ENCODE results near the gene C14orf119.
"Not testable (repeated sequence)": the region's sequence is repeated elsewhere in the genome, so short reads cannot be mapped to it uniquely, and the experiment has no call there.

Gene C14orf119

DNA sequence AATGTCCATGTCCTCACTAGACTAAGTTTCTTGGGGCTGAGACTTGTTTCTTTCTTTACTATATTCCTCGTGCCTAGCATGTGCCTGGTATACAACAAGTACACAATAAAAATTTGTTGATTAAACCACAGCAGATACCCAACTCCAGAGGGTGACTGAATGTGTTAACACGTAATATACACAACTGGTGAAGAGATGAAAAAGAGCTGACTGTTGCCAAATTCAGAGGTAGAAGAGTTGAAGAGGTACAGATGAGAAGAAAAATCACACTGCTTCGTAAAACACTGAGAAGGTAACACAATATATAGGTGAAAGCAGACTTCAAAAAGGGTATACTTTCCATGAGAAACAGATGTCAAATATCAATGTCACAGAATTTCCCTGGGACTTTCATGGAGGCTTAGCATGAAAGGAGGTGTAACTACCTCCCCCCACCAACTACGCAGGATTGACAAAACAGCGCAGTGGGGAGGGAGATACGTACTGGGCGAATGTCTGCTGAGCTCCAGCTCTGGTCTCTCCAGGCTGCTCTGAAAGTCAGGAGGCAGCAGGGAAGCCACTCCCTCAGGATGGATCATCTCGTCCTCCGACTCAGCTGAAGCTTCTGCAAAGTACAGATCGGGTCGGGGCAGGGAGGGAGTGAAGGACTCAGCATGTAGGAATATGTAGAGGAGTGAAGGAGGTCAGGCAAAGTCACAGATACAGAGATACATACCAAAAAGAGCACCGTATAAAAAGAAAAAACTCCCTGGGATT lies 5.6 kb upstream of the C14orf119 start:
- no peak for DNase-seq (ENCODE audit: low spot score)

DNA sequence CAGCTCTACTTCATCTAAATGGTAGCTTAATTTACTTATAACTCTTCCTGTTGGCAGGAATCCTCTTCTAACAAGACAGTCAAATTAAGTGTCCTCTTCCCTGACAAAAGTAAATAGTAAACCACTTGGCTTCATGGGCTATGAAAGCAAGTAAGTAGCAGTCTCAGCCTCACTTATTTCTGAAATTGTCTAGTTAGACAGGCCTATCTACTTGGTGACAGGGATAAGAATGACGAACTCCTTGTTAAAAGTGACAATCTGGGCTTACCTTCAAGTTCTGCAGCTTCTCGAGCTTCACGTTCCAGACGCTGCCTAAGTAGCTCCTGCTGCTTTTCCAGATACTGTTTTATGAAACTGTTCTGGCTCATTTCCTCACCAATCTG lies 5.1 kb upstream of the C14orf119 start:
- no peak for DNase-seq (ENCODE audit: low spot score)

DNA sequence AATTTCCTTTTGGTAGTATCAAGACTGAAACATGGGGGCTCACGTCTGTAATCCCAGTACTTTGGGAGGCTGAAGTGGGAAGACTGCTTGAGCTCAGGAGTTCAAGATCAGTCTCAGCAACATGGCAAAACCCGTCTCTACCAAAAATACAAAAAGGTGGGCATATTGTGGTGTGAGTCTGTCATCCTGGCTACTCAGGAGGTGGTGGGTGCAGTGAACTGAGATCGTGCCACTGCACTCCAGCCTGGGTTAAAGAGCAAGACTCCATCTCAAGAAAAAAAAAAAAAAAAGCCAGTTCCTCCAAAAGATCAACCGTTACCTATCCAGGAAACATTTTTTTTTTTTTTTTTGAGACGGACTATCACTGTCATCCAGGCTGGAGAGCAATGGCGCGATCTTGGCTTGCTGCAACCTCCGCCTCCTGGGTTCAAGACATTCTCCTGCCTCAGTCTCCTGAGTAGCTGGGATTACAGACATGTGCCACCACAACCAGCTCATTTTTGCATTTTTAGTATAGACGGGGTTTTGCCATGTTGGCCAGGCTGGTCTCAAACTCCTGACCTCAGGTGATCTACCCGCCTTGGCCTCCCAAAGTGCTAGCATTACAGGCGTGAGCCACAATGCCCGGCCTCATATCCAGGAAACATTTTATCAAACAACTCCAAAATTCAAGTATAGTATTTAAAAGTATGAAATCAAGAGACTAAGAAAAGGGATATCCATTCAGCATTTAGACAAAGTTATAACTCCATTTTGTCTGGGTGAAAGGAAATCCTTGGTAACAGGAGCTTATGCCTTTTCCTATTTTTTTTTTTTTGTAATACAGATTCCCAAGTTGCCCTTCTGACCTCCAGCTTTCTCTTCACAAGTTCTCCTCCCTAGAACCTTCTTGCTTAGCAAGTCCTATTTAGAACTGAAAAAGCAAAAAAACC lies 3.7 kb upstream of the C14orf119 start:
- no peak for DNase-seq (ENCODE audit: low spot score)

DNA sequence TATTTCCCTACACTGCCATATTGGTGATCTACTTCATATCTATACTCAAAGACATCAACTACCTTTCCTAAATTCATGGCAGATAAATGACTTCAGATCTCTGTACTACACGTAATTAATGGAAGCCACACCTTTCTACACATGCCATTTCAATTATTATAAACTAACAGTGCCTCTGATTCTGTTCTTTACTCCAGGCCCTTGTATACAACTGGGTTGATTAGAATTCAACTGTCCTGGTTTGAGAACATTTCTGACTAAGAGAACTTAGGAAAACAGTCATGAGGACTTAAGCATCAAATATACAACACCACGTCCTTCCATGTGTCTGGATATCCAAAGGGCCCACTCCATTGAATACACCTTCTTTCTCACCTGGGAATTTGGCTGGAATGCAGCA lies 2.2 kb upstream of the C14orf119 start:
- no peak for DNase-seq (ENCODE audit: low spot score)

DNA sequence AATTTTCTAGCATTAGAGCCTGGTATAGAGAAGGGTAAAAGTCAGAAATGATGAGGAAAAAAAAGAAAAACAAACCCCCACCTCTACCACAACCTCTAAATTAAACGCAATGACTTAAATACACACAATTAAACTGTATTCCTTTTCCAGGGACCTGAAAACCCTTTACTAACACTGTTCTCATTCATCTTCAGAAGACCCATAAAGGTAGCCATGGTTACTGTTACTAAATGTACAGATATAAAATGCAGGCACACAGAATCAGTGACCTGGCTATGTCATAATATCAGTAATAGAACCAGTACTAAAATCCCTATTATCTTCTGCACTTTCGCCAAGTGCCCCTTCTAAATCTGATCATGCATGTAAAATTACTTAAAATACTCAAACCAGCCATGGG lies 1.8 kb upstream of the C14orf119 start:
- DNase-seq (ENCODE audit: low spot score): no peak

DNA sequence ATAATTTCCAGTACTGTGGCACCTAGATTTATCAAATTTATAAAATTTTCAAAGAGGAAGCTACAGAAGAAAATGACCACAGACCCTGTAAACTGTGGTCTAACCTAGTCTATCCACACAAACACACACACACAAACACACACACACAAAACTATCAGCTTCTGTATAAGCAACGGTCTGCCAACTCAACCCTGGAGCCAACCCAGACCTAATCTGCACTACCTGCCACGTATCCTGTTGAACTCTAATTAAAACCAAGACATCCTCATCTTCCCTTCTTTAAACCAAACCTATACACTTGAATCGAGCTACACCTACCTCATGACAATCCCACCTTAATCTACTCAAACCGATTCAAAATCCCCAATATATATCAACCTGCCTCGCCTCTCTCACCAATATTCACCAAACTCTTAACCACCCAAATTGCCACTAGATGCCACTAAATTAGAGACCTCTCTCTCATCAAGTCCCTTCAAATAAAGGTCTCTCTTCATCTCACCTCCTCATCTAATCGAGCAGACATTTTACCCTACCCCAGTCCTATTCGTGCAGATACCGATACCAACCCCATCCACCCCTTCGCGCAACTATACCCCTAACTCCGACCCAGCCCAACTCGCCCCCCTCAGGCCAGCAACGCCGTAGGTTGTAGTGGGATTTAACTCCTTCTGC lies 1.2 kb upstream of the C14orf119 start:
- no peak for DNase-seq (ENCODE audit: low spot score)

DNA sequence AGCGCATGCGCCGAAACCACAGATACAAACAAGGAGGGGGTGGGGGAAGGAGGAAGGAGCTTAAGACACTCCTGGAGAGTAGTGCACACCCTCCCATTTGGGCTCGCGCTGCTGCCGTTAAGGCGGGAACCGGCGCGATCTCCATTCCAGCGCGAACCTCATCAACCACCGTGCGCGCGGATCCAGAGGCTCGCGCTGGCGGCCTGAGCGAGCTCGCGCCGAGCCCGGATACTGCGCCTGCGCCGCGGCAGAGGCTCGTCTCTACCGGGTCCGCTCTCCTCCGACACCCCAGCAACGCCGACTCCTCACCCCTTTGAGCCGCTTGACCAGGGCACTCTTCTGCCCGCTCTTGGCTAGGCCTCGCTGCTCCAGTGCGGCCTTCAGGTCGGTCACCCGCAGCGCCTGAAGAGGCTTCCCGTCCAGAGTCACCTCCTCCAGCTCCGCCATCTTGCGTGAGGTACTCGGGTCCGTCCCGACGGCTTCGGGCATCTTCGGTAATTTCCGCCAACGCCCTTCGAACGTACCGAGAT lies 574 bp upstream of the C14orf119 start, which contains the start of gene ACIN1:
Gene ACIN1 (minus strand): TSS at position 471 of the 530 bp plus-strand sequence. CDS start 24 bp downstream, at position 447.
- peak; percentile 85 for DNase-seq (ENCODE audit: low spot score)

DNA sequence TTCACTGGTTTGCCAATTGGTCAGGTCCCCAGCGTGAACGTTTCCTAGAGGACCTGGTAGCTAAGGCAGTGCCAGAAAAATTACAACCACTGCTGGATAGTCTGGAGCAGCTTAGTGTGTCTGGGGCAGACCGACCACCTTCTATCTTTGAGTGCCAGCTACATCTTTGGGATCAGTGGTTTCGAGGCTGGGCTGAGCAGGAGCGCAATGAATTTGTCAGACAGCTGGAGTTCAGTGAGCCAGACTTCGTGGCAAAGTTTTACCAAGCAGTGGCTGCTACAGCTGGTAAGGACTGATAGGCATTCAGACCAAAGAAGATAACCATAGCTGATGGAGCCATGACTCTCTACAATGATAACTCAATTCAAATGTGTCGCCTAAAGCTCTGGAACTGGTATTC lies 2.5 kb downstream of the C14orf119 start:
- DNase-seq (ENCODE audit: low spot score): no peak

DNA sequence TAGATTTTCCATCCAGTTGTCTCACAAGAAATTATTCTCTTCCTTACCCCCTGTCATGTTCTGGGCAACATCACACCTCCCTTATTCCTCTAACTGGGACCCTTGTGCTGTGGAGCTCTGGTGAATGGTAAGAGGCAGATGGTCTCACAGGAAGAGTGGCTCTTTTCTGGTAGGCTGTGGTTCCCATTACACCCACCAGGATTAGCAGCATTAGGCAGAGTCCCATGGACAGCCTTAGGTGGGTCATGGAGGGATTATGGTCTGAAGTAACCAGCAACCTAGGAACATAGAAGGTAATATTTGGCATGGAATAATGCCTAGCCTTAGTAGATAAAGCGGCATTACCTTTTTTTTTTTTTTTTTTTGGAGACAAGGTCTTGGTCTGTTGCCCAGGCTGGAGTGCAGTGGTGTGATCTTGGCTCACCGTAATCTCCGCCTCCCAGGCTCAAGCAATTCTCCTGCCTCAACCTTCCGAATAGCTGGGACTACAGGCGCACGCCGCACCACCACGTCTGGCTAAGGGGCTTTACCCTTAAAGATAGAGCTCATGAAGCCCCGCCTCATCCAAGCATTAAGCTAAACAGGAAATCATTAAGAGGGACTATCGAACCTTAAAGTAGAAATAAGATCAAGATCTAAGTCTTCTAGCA lies 4.0 kb downstream of the C14orf119 start:
- no peak for DNase-seq (ENCODE audit: low spot score)

DNA sequence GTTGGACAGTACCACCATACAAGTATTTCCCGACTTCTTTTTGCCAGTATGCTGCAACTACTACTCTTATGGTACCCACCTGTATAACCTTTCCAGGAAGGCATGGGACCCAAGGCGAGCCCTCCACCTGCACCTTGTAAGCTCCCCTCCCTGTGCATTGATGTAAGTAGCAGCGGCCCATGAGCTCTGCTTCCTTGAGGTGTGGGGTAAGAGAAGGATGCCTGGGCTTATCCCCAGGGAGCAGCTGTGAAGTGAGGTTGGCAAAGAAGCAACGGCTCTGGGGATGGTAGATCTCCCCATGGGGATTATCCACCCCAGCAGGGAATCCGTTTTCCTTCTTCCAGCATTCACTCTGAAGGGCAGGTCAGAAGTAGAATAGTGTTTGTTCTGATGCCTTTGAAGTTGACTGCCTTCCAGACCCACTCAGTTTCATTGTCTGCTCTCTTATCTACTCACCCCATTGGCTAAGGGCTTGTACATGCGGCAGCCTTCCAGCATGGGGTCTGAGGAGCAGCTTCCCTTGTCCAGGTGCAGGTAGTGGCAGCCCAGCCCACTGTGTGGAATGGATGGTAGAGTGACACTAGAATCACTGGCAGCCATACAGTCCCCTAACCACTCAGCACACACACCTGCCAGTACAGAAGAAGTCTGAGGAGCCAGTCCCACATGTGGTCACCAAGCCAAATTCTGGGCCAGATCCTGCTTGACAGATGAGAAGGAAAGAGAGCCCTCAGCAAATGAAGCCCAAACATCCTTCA lies 6.1 kb downstream of the C14orf119 start:
- no peak for DNase-seq (ENCODE audit: low spot score)

DNA sequence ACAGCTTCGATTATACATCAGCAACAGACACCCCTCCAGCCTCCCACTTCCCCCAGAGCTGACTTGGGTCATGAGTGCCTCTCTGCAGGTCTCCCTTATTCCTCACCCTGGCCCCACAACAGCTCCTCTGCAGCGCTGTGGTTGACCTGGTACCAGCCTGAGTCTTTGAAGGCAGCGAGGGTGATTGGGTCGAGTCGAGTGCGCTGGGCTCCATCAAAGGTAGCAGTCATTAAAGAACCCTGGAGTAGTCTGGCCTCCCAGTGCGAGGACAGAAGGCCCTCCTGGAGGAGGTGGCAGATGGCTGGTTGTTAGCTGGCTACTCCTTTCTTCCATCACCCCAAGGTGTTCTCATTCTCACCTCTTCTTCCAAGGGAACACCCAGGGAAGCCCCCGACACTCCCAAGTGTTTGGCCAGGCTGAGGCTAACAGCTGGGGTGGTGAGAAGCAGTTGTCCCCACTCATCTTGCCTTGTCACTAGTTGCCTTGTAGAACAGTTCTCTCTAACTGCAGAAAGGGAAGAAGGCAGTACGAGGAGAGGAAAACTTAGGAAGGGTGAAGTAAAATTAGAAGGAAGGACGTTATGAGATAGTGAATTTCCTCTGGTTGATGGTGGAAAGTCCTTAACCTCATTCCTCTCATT lies 6.8 kb downstream of the C14orf119 start:
- no peak for DNase-seq (ENCODE audit: low spot score)

DNA sequence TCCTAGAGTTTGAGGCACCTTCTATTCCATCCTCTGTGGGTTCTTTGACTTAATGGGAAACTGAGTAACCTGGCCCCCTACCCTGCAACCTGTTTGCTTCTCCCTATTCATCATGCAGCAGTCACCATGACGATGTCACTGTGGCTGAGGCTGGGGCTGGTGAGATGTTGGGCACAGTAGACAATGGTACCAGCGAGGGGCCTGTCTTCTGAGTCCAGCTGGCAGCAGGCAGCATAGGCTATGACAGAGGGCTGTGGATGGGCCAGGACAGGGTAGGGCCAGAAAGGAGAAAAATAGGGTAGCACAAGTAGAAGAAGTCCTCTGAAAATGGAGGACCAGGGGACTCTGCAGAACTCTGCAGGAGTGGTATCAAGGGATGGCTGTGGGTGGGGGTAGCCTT lies 7.5 kb downstream of the C14orf119 start:
- DNase-seq (ENCODE audit: low spot score): no peak

DNA sequence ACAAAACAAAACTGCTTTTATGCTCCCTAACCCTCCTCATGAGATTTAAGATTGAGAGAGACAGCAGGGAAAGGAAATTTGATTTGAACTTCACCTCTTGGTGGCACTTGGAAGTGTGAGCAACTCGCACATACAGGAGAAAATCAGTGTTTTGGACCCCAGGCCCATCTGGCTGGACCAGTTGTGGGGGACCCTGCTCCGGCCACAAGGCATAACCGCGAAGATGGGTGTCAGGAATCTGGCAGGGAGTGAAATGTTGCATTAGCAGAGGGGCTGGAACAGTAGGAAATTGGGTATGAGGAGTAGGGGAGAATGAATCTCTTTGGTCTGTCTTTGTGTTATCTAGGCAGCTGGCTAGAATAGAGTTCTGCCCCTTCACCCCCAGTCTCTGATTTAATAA lies 8.3 kb downstream of the C14orf119 start:
- no peak for DNase-seq (ENCODE audit: low spot score)

DNA sequence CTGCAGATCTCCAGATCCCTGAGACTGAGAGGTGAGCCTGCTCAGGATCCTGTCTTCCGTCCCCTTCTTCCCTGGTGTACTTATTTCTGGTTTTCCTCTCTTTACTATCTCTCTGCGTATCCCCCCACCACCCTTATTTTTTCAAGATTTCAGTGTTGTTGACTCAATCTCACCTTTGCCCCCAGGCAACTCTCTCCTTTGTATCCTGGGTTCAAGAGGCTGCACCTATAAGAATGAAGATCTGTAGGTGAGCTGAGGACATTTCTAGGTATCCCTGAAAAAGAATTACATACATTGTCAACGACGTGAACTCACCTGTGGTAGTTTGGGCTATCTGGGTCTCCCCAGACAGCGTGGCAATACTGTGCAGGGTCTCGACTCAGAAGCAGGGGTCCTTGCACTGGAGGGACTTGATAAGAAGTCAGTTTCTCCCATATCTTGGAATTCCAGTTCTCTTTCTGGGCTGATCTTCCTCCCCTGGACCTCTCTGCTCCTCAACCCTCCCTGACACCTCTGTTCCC lies 8.8 kb downstream of the C14orf119 start:
- DNase-seq (ENCODE audit: low spot score): no peak

DNA sequence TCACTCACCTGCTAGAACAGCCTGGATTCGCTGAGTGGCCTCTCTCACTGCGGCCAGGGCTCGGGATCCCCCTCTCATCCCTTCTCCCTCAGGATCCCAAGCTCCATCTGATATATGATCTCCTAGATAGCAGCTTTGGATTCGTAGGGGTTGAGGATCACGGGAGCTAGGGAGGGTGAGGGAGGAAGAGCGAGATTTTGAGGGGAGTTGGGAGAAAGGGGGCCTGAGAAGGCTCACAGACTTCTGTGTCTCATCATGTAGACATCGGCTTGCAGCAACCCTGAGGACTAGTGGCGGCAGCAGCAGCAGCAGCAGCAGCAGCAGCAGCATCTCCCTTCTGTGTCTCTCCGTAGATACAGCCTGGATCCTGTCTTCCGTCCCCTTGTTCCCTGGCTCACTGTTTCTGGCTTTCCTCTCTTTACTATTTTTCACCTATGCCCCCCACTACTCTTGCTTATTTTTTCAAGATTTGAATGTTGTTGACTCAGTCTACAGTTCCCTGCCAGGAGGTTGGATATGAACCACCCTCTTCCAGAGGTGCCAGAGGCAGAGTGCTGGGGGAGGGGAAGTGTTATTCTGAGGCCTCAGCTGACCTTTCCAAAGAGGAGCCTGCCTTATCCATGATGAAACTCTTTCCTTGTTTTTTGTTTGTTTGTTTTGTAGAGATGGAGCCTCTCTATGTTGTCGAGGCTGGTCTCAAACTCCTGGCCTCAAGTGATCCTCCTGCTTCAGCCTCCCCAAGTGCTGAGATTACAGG lies 9.5 kb downstream of the C14orf119 start, which contains the start of gene CIROP:
Gene CIROP (minus strand): TSS at position 399 of the 757 bp plus-strand sequence. CDS start 69 bp downstream, at position 330.
- no peak for DNase-seq (ENCODE audit: low spot score)

DNA sequence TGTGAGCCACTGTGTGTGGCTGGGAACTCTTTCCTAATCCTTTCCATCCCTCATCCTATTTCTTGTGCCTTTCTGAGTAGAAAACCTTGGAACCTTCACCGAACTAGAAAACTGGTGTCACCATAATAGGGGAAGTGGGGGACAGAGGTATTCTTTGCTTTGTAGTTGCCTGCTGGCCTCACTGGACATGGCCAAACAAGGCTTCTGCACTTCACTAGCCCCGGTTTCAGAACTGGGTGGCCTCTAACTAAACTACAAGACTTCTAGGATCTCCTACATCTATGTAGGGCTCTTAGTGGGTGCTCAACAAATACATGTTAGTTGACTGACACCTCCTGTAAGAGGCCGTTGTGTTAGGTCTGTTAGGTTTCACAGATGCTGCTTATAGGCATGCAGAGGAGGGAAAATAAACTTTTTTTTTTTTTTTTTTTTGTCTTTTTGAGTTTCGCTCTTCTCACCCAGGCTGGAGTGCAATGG lies 10.1 kb downstream of the C14orf119 start:
- no peak for DNase-seq (ENCODE audit: low spot score)

DNA sequence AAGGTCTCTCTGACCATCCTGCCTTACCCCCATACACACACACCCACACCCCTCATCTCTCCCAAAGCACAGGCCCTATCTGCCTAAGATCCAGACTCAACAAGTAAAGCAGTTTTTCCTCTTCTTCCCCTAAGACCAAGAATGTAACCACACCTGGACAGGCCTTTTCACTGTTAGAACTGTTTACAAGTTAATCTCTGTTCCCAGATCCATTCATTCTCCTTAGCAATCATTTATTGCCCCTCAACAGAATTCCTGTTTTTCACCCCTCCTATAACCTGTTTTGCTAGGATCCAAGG lies 11.4 kb downstream of the C14orf119 start:
- DNase-seq (ENCODE audit: low spot score): no peak

DNA sequence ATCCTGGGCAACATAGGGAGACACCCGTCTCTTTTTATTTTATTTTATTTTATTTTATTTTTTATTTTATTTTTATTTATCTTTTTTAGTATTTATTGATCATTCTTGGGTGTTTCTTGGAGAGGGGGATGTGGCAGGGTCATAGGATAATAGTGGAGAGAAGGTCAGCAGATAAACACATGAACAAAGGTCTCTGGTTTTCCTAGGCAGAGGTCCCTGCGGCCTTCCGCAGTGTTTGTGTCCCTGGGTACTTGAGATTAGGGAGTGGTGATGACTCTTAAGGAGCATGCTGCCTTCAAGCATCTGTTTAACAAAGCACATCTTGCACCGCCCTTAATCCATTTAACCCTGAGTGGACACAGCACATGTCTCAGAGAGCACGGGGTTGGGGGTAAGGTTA lies 12.3 kb downstream of the C14orf119 start:
- DNase-seq (ENCODE audit: low spot score): not testable (repeated sequence)

DNA sequence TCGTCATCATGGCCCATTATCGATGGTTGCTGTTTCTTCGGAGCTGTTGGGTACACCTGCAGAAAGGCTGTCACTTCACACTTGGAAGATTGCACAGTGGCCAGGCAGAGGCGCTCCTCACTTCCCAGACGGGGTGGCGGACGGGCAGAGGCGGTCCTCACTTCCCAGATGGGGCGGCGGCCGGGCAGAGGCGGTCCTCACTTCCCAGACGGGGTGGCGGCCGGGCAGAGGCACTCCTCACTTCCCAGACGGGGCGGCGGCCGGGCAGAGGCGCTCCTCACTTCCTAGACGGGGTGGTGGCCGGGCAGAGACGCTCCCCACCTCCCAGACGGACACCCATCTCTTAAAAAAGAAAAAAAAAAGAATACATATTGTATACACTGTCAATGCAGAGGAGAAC lies 12.9 kb downstream of the C14orf119 start:
- not testable (repeated sequence) for DNase-seq (ENCODE audit: low spot score)

Data from AG08395 (cell line).